Motor neuron (in vitro differentiated cells): ENCODE results near the gene USP21. TPM values are rescaled to one million over a fixed set of nuclear protein-coding genes. Genes with fewer than 3 reads are reported as not detected.

Source experiments
- ATAC-seq, 8 experiments: fragments of 200-7000 bp; cut with Tn5 transposase; replicated peaks in 6 of 8; 2 replicates each; pipeline ENCODE4 v1.8.0; 2021; ENCODE audit warnings: mild to moderate bottlenecking in 8 of 8, moderate library complexity in 8 of 8
- H3K27ac ChIP-seq, 2 donors: fragments of 250-450 bp; sonication (Bioruptor Pico); 2 replicates each; pipeline ENCODE4 v1.9.0; 2021; ENCODE audit warnings: antibody characterized with exemption in 2 of 2, mild to moderate bottlenecking in 2 of 2, moderate library complexity in 1 of 2
- H3K4me1 ChIP-seq, 2 donors: fragments of 250-450 bp; sonication (Bioruptor Pico); replicated peaks in 1 of 2; 2 replicates each; pipeline ENCODE4 v1.6.1; 2021; ENCODE audit warnings: antibody characterized with exemption in 2 of 2, mild to moderate bottlenecking in 2 of 2, moderate library complexity in 1 of 2
- H3K4me3 ChIP-seq, 5 donors: fragments of 250-450 bp; sonication (Bioruptor Pico); 2 replicates each; pipeline ENCODE4 v1.9.0; 2021; ENCODE audit warnings: antibody characterized with exemption in 5 of 5, mild to moderate bottlenecking in 5 of 5, moderate library complexity in 4 of 5
- WGBS, 10 experiments: fragments of 450-650 bp; shearing (Covaris generic); methylation state at CpG; one replicate each; pipeline ENCODE4 v1.0.0; 2022; 5-methylcytosine and 5-hydroxymethylcytosine counted together
- in situ Hi-C, 9 experiments: fragments of 400-800 bp; cut with MboI; loops; one replicate each; pipeline ENCODE4 v1.15.0; 2021; ENCODE audit warnings: low sequenced_read_pairs in 9 of 9, low pct_unique_long_range_greater_than_20kb in 2 of 9; ENCODE audit not compliant: unreplicated experiment in 9 of 9
- total RNA-seq, 8 experiments: library from RNA; unstranded; fragments of 300-600 nt; gene quantifications; 2 replicates each; pipeline versions ENCODE4 v1.2.3 to v1.2.4, GENCODE V29; 2022

The USP21 gene
- total RNA-seq, 8 experiments from 2014 or later, result 11.2 to 30.4 (median 22.8) TPM

GRCh38 chr1:161199506-161200139 lies 40.3 kb downstream of the USP21 start:
- in situ Hi-C loops, result loop anchor here in 6 of 9 experiments (10.0 to 25.0 kb wide), 3 partner anchors 185 to 538 kb away; partner anchors contain the start of gene DUSP12 (in 2 of the 6)
- no peak overlapping the region for H3K4me3 ChIP-seq
- 0 to 81% (median 79%) methylated on average over 1 to 3 of the region's 5 CpGs; no CpG with 5 or more reads in 7 of the 10 experiments for whole genome bisulfite sequencing, 10 experiments
- H3K27ac ChIP-seq, result no peak overlapping the region
- peaks cover 26 to 35% of the 10 kb centered on the region in 2 donors for H3K4me1 ChIP-seq
- peak in 1 of 8 experiments; percentile 0 for ATAC-seq

DNA sequence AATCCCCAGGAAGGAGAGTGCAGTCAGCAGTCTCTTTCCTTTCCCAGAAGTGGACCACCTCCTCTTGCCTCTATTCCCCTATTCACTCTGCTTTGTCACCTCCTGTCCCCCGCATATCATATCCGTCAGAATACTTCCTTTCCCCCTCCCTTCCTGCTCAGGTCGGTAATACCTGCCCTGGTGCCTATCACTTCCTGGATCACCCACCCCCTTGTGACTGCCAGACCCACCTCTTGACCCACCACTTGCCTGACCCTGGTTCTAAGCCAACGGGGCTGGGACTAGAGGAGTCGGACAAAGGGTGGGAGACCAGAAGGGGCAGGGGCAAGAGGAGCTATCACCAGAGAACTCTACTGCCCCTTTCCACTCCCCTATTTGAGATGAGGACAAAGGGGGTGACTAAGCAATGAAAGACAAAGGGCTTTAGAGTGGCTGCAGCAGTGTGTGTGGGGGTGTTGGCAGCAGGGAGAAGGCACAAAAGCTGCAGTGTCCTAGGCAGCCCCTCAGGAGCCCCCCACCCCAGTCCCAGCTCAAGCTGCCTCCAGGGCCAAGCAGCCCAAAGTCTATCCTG lies 41.2 kb downstream of the USP21 start:
- in situ Hi-C loops, result loop anchor here in 6 of 9 experiments (10.0 to 25.0 kb wide), 3 partner anchors 184 to 537 kb away; partner anchors contain the start of gene DUSP12 (in 2 of the 6)
- H3K27ac ChIP-seq, result peak overlapping the region; percentile 92 to 96
- peak in 4 of 8 experiments; percentile 2 to 22 (median 11) for ATAC-seq
- WGBS, 10 experiments, result 7 to 75% (median 56%) methylated on average over 2 to 4 of the region's 5 CpGs; no CpG with 5 or more reads in 6 of the 10 experiments
- no peak overlapping the region for H3K4me3 ChIP-seq
- peaks cover 26 to 35% of the 10 kb centered on the region in 2 donors for H3K4me1 ChIP-seq

DNA sequence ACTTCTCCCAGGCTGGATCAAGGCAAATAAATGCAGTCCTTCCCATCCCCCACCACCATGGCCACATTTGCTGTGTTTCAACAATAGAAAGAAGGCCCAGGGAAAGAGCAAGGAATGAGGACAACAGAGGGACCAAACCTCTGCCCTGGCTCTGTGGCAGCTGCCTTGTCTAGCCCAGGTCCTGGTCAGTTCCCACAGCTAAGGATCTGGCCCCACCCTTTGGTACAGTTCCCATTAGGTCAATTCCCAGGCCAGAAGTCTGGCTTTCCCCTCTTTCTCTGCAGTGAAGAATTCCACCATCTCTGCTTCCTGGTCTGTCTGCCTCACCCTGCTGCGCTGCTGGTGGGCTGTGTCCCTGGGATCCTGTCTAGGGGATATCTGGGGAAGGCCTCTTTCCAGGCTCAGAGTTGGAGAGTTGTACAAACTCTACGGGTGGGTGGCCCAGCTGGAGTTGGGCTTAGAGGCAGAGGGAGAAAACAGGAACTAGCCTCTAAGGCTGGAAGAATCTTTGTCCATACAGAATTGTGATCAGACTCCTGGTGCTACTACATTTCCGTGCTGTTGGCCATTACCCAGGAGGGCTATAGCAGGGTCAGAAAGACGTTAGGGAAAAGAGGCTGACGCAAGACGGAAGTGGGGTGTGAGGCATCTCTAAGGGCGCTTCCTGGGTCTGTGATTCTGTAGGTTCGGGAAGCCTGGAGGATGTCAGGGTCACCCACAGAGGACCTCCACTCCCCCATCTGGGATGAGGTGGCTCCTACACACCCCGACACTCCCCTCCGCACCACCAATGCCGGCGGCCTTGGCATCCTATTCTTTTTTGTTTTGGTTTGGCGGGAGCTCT lies 41.9 kb downstream of the USP21 start:
- peak overlapping the region; percentile 92 to 96 for H3K27ac ChIP-seq
- in situ Hi-C loops, result loop anchor here in 6 of 9 experiments (10.0 to 25.0 kb wide), 3 partner anchors 184 to 536 kb away; partner anchors contain the start of gene DUSP12 (in 2 of the 6)
- peak in 6 of 8 experiments; percentile 3 to 29 (median 12) for ATAC-seq
- peak overlapping the region; percentile 72 to 94 (median 79) for H3K4me3 ChIP-seq
- peaks cover 26 to 35% of the 10 kb centered on the region in 2 donors for H3K4me1 ChIP-seq
- 0 to 100% (median 72%) methylated on average over 1 to 13 of the region's 13 CpGs; no CpG with 5 or more reads in 3 of the 10 experiments for WGBS, 10 experiments

- Histone ChIP-seq H3K27ac (peak within 1 kb of the TSS; percentile 92 to 96), H3K4me1 (peaks cover 26 to 33% of the 10 kb centered on the region in 2 donors), H3K4me3 (peak within 1 kb of the TSS; percentile 72 to 94 (median 79))
- in situ Hi-C loops, result loop anchor here in 6 of 9 experiments (10.0 to 25.0 kb wide), 3 partner anchors 183 to 535 kb away; partner anchors contain the start of gene DUSP12 (in 2 of the 6)
- ATAC-seq, result peak; percentile 36 to 96 (median 92)
- 0 to 7% (median 2%) methylated on average over 2 to 40 of the region's 53 CpGs; no CpG with 5 or more reads in 1 of the 10 experiments for WGBS, 10 experiments
Observed at GRCh38 chr1:161201836-161202712, 42.8 kb downstream of the USP21 start, which contains the start of gene NDUFS2. NDUFS2 (plus strand) TSS chr1:161202367; CDS start chr1:161202386, 19 bp downstream.

GRCh38 chr1:161206411-161207140 lies 47.3 kb downstream of the USP21 start:
- H3K4me1 ChIP-seq, result peaks cover 8 to 9% of the 10 kb centered on the region in 2 donors
- H3K4me3 ChIP-seq, result no peak overlapping the region
- WGBS, 10 experiments, result 0 to 100% (median 91%) methylated on average over 1 to 11 of the region's 12 CpGs; no CpG with 5 or more reads in 1 of the 10 experiments
- in situ Hi-C loops, result loop anchor here in 6 of 9 experiments (10.0 to 25.0 kb wide), 3 partner anchors 178 to 531 kb away; partner anchors contain the start of gene DUSP12 (in 2 of the 6)
- ATAC-seq, result no peak
- H3K27ac ChIP-seq, result no peak overlapping the region

DNA sequence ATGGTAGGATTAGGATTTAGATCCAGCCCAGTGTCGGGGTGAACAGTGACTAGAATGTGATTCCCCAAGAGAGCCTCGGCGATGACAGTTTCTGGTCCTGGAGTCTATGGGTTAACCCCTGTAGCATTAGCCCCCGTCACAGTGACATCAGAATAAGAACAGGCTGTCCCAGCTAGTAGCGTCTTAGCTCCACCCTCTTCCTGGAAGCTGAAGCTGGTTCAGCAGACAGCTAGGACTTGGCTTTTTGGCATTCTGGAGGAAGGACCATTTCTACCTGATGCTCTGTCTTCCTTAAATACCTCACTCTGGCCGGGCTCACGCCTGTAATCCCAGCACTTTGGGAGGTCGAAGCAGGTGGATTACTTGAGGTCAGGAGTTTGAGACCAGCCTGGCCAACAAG lies 47.9 kb downstream of the USP21 start:
- 72 to 100% (median 91%) methylated on average over 1 to 8 of the region's 8 CpGs; no CpG with 5 or more reads in 2 of the 10 experiments for WGBS, 10 experiments
- in situ Hi-C loops, result loop anchor here in 6 of 9 experiments (10.0 to 25.0 kb wide), 3 partner anchors 178 to 530 kb away; partner anchors contain the start of gene DUSP12 (in 2 of the 6)
- peak in 2 of 8 experiments; percentile 12 to 44 for ATAC-seq
- Histone ChIP-seq H3K4me3 (no peak overlapping the region), H3K27ac (no peak overlapping the region), H3K4me1 (peaks cover 6% of the 10 kb centered on the region in 2 donors)

DNA sequence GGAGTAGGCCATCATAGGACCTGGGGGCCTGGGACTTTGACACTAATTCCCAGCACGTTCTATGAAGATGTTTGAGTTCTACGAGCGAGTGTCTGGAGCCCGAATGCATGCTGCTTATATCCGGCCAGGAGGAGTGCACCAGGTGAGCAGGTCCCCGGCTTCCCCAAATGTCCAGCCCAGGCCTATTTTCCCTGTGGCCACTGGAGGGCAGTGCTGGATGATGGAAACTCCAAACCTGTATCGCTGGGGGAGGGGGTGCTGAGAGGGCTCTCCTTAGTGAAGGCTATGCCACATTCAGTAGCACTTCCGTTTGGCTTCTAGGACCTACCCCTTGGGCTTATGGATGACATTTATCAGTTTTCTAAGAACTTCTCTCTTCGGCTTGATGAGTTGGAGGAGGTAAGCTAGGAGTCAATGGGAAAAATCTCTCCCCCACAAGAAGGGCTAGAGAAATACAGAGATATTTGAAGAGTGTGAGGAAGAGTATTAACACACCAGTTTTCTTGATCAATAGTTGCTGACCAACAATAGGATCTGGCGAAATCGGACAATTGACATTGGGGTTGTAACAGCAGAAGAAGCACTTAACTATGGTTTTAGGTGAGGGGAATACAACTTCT lies 50.6 kb downstream of the USP21 start:
- no peaks in the 10 kb centered on the region for H3K4me1 ChIP-seq
- WGBS, 10 experiments, result 3 to 100% (median 45%) methylated on average over 1 to 11 of the region's 11 CpGs
- no peak overlapping the region for H3K4me3 ChIP-seq
- ATAC-seq, result peak; percentile 74 to 98 (median 84)
- no peak overlapping the region for H3K27ac ChIP-seq
- in situ Hi-C loops, result loop anchor here in 6 of 9 experiments (10.0 to 25.0 kb wide), 3 partner anchors 175 to 527 kb away; partner anchors contain the start of gene DUSP12 (in 2 of the 6)

DNA sequence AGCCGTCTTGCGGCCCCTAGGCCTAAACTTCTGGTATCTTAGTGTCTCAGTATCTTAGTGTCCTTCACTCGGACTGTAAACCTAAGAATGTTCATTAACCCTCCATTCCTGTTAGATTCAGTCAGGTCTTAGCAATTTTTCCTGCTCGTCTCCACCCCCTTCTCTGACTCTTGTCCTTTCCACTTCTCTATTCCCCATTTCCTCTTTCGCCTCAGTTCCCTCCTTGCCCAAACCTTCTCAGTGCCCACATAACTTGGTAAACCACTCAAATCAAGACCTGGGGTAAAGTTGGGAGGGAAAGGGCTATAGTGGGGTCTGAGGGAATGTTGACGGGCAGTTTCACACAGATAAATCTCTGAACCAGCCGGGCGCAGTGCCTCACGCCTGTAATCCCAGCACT lies 55.1 kb downstream of the USP21 start:
- H3K4me1 ChIP-seq, result no peaks in the 10 kb centered on the region
- H3K27ac ChIP-seq, result no peak overlapping the region
- ATAC-seq, result no peak
- in situ Hi-C loops, result loop anchor here in 5 of 9 experiments (25.0 kb wide), 2 partner anchors 173 to 523 kb away; partner anchors contain the start of gene DUSP12 (in 2 of the 5)
- 87 to 100% (median 98%) methylated on average over 1 to 9 of the region's 9 CpGs; no CpG with 5 or more reads in 1 of the 10 experiments for WGBS, 10 experiments
- no peak overlapping the region for H3K4me3 ChIP-seq

- no peak for ATAC-seq
- 80 to 100% (median 92%) methylated on average over 1 to 6 of the region's 10 CpGs; no CpG with 5 or more reads in 3 of the 10 experiments for WGBS, 10 experiments
- Histone ChIP-seq H3K4me1 (no peaks in the 10 kb centered on the region), H3K27ac (no peak within 1 kb of the TSS), H3K4me3 (no peak within 1 kb of the TSS)
- in situ Hi-C loops, result loop anchor here in 6 of 9 experiments (5.0 to 25.0 kb wide), 3 partner anchors 167 to 522 kb away; partner anchors contain the start of gene DUSP12 (in 2 of the 6)
Observed at GRCh38 chr1:161215076-161215475, 55.8 kb downstream of the USP21 start, which contains the start of gene FCER1G. FCER1G (plus strand) TSS chr1:161215295; CDS start chr1:161215322, 27 bp downstream.
